A549 (cell line): ENCODE data around the gene TNIP3. TPM values are rescaled to one million over a fixed set of nuclear protein-coding genes. Genes with fewer than 3 reads are reported as not detected.

Experiments used
- ATAC-seq, 2 experiments: fragments of 200-7000 bp in 1 of 2; fragments of >200 bp in 1 of 2; cut with Nextera tagmentation in 1 of 2; cut with Tn5 transposase in 1 of 2; 3 replicates each; pipeline versions ENCODE4 v1.8.0 to v1.9.1; 2018 to 2020; ENCODE audit warnings: mild to moderate bottlenecking in 1 of 2, moderate library complexity in 1 of 2
- CTCF ChIA-PET: fragments of 300-600 bp; sonication (Branson Sonifier 250); formaldehyde crosslinking; extraction: SDS; loops from one replicate; lab custom pipeline; 2021; ENCODE audit warnings: antibody characterized with exemption, inconsistent platforms; lab: Yijun Ruan, JAX
- POLR2A ChIA-PET: fragments of 350-600 bp; formaldehyde crosslinking; extraction: SDS; loops from one replicate; lab custom pipeline; 2021; ENCODE audit warnings: antibody characterized with exemption, inconsistent platforms; lab: Yijun Ruan, JAX
- DNase-seq, 2 experiments: peaks; one replicate each; pipeline versions ENCODE4 v3.0.0 to v3.0.0-alpha.2; 2011 to 2016; ENCODE audit warnings: low read depth in 1 of 2, low spot score in 1 of 2
- FAIRE-seq: peaks from 2 replicates; lab custom pipeline; 2011; peaks lifted over from hg19 to GRCh38; lab: Jason Lieb, UNC
- H3K27ac ChIP-seq, 2 experiments: fragments of >200 bp; sonication (Bioruptor Twin); formaldehyde crosslinking; 3 replicates each; pipeline ENCODE4 v1.5.1; 2016 to 2017
- H3K4me1 ChIP-seq: fragments of >200 bp; sonication (Bioruptor Twin); formaldehyde crosslinking; 3 replicates; pipeline ENCODE4 v1.6.1; 2016
- H3K4me2 ChIP-seq: fragments of >200 bp; sonication (Bioruptor Twin); formaldehyde crosslinking; 3 replicates; pipeline ENCODE4 v1.6.1; 2016
- H3K4me3 ChIP-seq: fragments of >200 bp; sonication (Bioruptor Twin); formaldehyde crosslinking; 3 replicates; pipeline ENCODE4 v1.5.1; 2016
- H3K9me3 ChIP-seq: fragments of >200 bp; sonication (Bioruptor Twin); formaldehyde crosslinking; 3 replicates; pipeline ENCODE4 v1.6.1; 2016
- BHLHE40 ChIP-seq: IDR thresholded peaks from 2 replicates; pipeline ENCODE4 v1.6.1; 2012; ENCODE audit warnings: low read depth, low read length, inconsistent platforms
- CBX2 ChIP-seq: fragments of 200-600 bp; sonication (generic); IDR thresholded peaks from 2 replicates; pipeline ENCODE4 v1.6.1; 2016; ENCODE audit warnings: low read depth, mild to moderate bottlenecking, borderline replicate concordance
- CBX8 ChIP-seq: fragments of 200-600 bp; sonication (generic); IDR thresholded peaks from 2 replicates; pipeline ENCODE4 v1.6.1; 2016
- CEBPB ChIP-seq, 2 experiments: fragments of >200 bp in 1 of 2; sonication (Bioruptor Twin) in 1 of 2; formaldehyde crosslinking in 1 of 2; IDR thresholded peaks; 2 replicates each; pipeline ENCODE4 v1.6.1; 2012 to 2016
- EHF ChIP-seq: fragments of 250-450 bp; sonication (Bioruptor Pico); IDR thresholded peaks from 2 replicates; pipeline ENCODE4 v1.5.0; 2020; ENCODE audit warnings: mild to moderate bottlenecking
- ELK1 ChIP-seq: fragments of 150-350 bp; IDR thresholded peaks from 2 replicates; pipeline ENCODE4 v1.6.1; 2014; ENCODE audit warnings: low read depth, mild to moderate bottlenecking, low read length
- ESRRA ChIP-seq: fragments of 150-350 bp; IDR thresholded peaks from 2 replicates; pipeline ENCODE4 v1.6.1; 2014; ENCODE audit warnings: mild to moderate bottlenecking, low read length, borderline replicate concordance
- FOSB ChIP-seq: fragments of 250-450 bp; sonication (Bioruptor Pico); IDR thresholded peaks from 2 replicates; pipeline ENCODE4 v1.5.0; 2020; ENCODE audit warnings: mild to moderate bottlenecking, moderate library complexity
- FOSL2 ChIP-seq, 2 experiments: fragments of 450-650 bp in 1 of 2; fragments of >200 bp in 1 of 2; sonication (Bioruptor Twin) in 1 of 2; formaldehyde crosslinking; IDR thresholded peaks; 2 replicates each; pipeline versions ENCODE4 v1.5.0 to v1.6.1; 2016 to 2020; ENCODE audit warnings: mild to moderate bottlenecking in 1 of 2, moderate library complexity in 1 of 2
- HMGXB4 ChIP-seq: fragments of 250-450 bp; sonication (Bioruptor Pico); IDR thresholded peaks from 2 replicates; pipeline ENCODE4 v1.5.0; 2021; ENCODE audit warnings: mild to moderate bottlenecking, moderate library complexity, borderline replicate concordance
- HOXA7 ChIP-seq: fragments of 250-450 bp; sonication (Bioruptor Pico); IDR thresholded peaks from 2 replicates; pipeline ENCODE4 v1.5.0; 2020; ENCODE audit warnings: mild to moderate bottlenecking, moderate library complexity
- HOXB13 ChIP-seq: fragments of 250-450 bp; sonication (Bioruptor Pico); IDR thresholded peaks from 2 replicates; pipeline ENCODE4 v1.5.0; 2020; ENCODE audit warnings: low read depth, mild to moderate bottlenecking, moderate library complexity
- JUNB ChIP-seq: fragments of >200 bp; sonication (Bioruptor Twin); formaldehyde crosslinking; IDR thresholded peaks from 2 replicates; pipeline ENCODE4 v1.6.1; 2016
- MYC ChIP-seq: IDR thresholded peaks from 2 replicates; pipeline ENCODE4 v1.6.1; 2012; ENCODE audit warnings: mild to moderate bottlenecking, inconsistent platforms, low read length, improper control_type of control experiment, borderline replicate concordance
- NPAS2 ChIP-seq: fragments of 250-450 bp; sonication (Bioruptor Pico); IDR thresholded peaks from 2 replicates; pipeline ENCODE4 v1.8.0; 2022; ENCODE audit warnings: mild to moderate bottlenecking, moderate library complexity, borderline replicate concordance
- NR3C1 ChIP-seq: fragments of >200 bp; sonication (Bioruptor Twin); formaldehyde crosslinking; IDR thresholded peaks from 3 replicates; pipeline ENCODE4 v1.6.1; 2017
- PHF8 ChIP-seq: fragments of 200-600 bp; sonication (generic); IDR thresholded peaks from 2 replicates; pipeline ENCODE4 v1.6.1; 2016; ENCODE audit warnings: low read depth, mild to moderate bottlenecking, antibody characterized with exemption, moderate library complexity, borderline replicate concordance
- POLR2A ChIP-seq: IDR thresholded peaks from 2 replicates; pipeline ENCODE4 v1.6.1; 2012; ENCODE audit warnings: mild to moderate bottlenecking, low read length
- RAD21 ChIP-seq, 2 experiments: fragments of >200 bp in 1 of 2; sonication (Bioruptor Twin) in 1 of 2; formaldehyde crosslinking in 1 of 2; IDR thresholded peaks in 1 of 2; conservative IDR thresholded peaks in 1 of 2; 2 replicates in 1 of 2; 3 replicates in 1 of 2; pipeline ENCODE4 v1.6.1; 2012 to 2018; ENCODE audit warnings: inconsistent platforms in 1 of 2
- RARB ChIP-seq: fragments of 250-450 bp; sonication (Bioruptor Pico); IDR thresholded peaks from 2 replicates; pipeline ENCODE4 v1.8.0; 2021; ENCODE audit warnings: mild to moderate bottlenecking, moderate library complexity
- RCOR1 ChIP-seq: fragments of 150-350 bp; IDR thresholded peaks from 2 replicates; pipeline ENCODE4 v1.6.1; 2014; ENCODE audit warnings: antibody characterized with exemption, low read length, low read depth
- RFX5 ChIP-seq: fragments of 450-650 bp; IDR thresholded peaks from 2 replicates; pipeline ENCODE4 v1.7.1; 2014; ENCODE audit warnings: antibody characterized with exemption, mild to moderate bottlenecking, moderate library complexity
- SREBF2 ChIP-seq: fragments of 450-650 bp; IDR thresholded peaks from 2 replicates; pipeline ENCODE4 v1.6.1; 2014; ENCODE audit warnings: mild to moderate bottlenecking, moderate library complexity
- TFCP2L1 ChIP-seq: fragments of 250-450 bp; sonication (Bioruptor Pico); IDR thresholded peaks from 2 replicates; pipeline ENCODE4 v1.5.0; 2021; ENCODE audit warnings: mild to moderate bottlenecking
- TP53 ChIP-seq: fragments of 250-450 bp; sonication (Bioruptor Pico); IDR thresholded peaks from 2 replicates; pipeline ENCODE4 v1.5.0; 2021; ENCODE audit warnings: mild to moderate bottlenecking, moderate library complexity
- ZC3H11A ChIP-seq: fragments of 450-650 bp; IDR thresholded peaks from 2 replicates; pipeline ENCODE4 v1.6.1; 2014; ENCODE audit warnings: antibody characterized with exemption, mild to moderate bottlenecking
- WGBS: methylation state at CpG from one replicate; pipeline ENCODE4 v1.1.6; 2017; ENCODE audit errors: missing lambda C conversion rate; 5-methylcytosine and 5-hydroxymethylcytosine counted together
- polyA plus RNA-seq, 4 experiments: library from polyadenylated mRNA; depleted of rRNA in 3 of 4; stranded (reverse); fragments of >200 nt; fragmentation: RNase III in 1 of 4; extraction: RNeasy Plus Mini Kit Qiagen cat#74134 plus additional on column Dnase treatment in 1 of 4; gene quantifications; 2 replicates in 3 of 4; 3 replicates in 1 of 4; pipeline ENCODE4 v1.2.3, GENCODE V29; 2011 to 2017
- TF ChIP-seq, protein P1 (sequence below): IDR thresholded peaks from 2 replicates; pipeline ENCODE4 v1.6.1; 2012
- TF ChIP-seq, protein P2 (sequence below): fragments of 200-600 bp; sonication (generic); IDR thresholded peaks from 2 replicates; pipeline ENCODE4 v1.6.1; 2016; ENCODE audit warnings: antibody characterized with exemption, mild to moderate bottlenecking, moderate library complexity
- TF ChIP-seq, protein P3 (sequence below): fragments of 450-650 bp; IDR thresholded peaks from 2 replicates; pipeline ENCODE4 v1.6.1; 2014; ENCODE audit warnings: antibody characterized with exemption

The TNIP3 gene
- polyA plus RNA-seq, 2 of the 4 experiments (the other 2 are of a cell fraction) = 0.46 to 0.58 TPM

- no peak for TF ChIP-seq RFX5
- TF ChIP-seq, all 56 proteins: peak for 3
These were observed 28.4 kb upstream of the TNIP3 start (continued) for GRCh38 chr4:121192480-121192879.

GRCh38 chr4:121192013-121192412, 27.9 kb upstream of the TNIP3 start:
- WGBS = 10% methylated on average over 11 of the region's 11 CpGs
- ATAC-seq (no peak), DNase-seq (no peak), FAIRE-seq (no peak)
- Histone ChIP-seq H3K4me2 (peak overlapping the region; percentile 64), H3K4me3 (0 out of 3 replicates have a peak overlapping the region, but pooled peaks have one; percentile 8), H3K4me1 (no peaks in the 10 kb centered on the region), H3K27ac (no peak overlapping the region), H3K9me3 (no peaks in the 10 kb centered on the region)
- ChIA-PET CTCF (interaction anchor here (0.6 to 1.9 kb wide), 29 partner anchors 8 to 634 kb away, joined by 3 to 12 read pairs (median 3); no protein-coding TSS in a partner anchor), POLR2A (no interaction called here)
- TF ChIP-seq NPAS2 (CRISPR knock-in tag) = no peak
- TF ChIP-seq BHLHE40 = no peak
- no peak for TF ChIP-seq CEBPB (IDR thresholded peaks at IDR 0.05)
- TF ChIP-seq TP53 = no peak
- no peak for TF ChIP-seq HOXB13 (CRISPR knock-in tag)
- TF ChIP-seq ELK1 = no peak
- no peak for TF ChIP-seq HMGXB4 (CRISPR knock-in tag)
- TF ChIP-seq ESRRA = no peak
- TF ChIP-seq SREBF2 = no peak
- TF ChIP-seq FOSL2 (IDR thresholded peaks at IDR 0.05) = no peak
- TF ChIP-seq FOSL2 (CRISPR knock-in tag; IDR thresholded peaks at IDR 0.05) = no peak
- TF ChIP-seq RARB (CRISPR knock-in tag) = no peak
- no peak for TF ChIP-seq POLR2A
- TF ChIP-seq RCOR1 = no peak
- TF ChIP-seq MYC = no peak
- no peak for TF ChIP-seq NR3C1
- no peak for TF ChIP-seq FOSB (CRISPR knock-in tag)
- no peak for TF ChIP-seq TFCP2L1 (CRISPR knock-in tag)
- no peak for TF ChIP-seq EHF (CRISPR knock-in tag)
- TF ChIP-seq CBX8 = no peak

GRCh38 chr4:121191361-121191760, 27.2 kb upstream of the TNIP3 start:
- POLR2A ChIA-PET = no interaction called here
- no peak overlapping the region for H3K27ac ChIP-seq
- CTCF ChIA-PET = interaction anchor here (1.9 kb wide), 2 partner anchors 53 to 68 kb away, joined by 8 to 9 read pairs; no protein-coding TSS in a partner anchor
- TF ChIP-seq RAD21 (conservative IDR thresholded peaks at IDR 0.05 in 1 of 2, IDR thresholded peaks at IDR 0.05 in 1 of 2) = no peak
- TF ChIP-seq, protein P1, sequence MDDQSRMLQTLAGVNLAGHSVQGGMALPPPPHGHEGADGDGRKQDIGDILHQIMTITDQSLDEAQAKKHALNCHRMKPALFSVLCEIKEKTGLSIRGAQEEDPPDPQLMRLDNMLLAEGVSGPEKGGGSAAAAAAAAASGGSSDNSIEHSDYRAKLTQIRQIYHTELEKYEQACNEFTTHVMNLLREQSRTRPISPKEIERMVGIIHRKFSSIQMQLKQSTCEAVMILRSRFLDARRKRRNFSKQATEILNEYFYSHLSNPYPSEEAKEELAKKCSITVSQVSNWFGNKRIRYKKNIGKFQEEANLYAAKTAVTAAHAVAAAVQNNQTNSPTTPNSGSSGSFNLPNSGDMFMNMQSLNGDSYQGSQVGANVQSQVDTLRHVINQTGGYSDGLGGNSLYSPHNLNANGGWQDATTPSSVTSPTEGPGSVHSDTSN = no peak
- TF ChIP-seq NPAS2 (CRISPR knock-in tag) = no peak
- TF ChIP-seq HOXA7 (CRISPR knock-in tag) = no peak
- no peak for TF ChIP-seq CBX8
- no peak for TF ChIP-seq JUNB
- TF ChIP-seq NR3C1 = no peak
- TF ChIP-seq ZC3H11A = no peak
- no peak for TF ChIP-seq TFCP2L1 (CRISPR knock-in tag)
- no peak for TF ChIP-seq PHF8
- no peak for TF ChIP-seq TP53
- TF ChIP-seq, protein P2, sequence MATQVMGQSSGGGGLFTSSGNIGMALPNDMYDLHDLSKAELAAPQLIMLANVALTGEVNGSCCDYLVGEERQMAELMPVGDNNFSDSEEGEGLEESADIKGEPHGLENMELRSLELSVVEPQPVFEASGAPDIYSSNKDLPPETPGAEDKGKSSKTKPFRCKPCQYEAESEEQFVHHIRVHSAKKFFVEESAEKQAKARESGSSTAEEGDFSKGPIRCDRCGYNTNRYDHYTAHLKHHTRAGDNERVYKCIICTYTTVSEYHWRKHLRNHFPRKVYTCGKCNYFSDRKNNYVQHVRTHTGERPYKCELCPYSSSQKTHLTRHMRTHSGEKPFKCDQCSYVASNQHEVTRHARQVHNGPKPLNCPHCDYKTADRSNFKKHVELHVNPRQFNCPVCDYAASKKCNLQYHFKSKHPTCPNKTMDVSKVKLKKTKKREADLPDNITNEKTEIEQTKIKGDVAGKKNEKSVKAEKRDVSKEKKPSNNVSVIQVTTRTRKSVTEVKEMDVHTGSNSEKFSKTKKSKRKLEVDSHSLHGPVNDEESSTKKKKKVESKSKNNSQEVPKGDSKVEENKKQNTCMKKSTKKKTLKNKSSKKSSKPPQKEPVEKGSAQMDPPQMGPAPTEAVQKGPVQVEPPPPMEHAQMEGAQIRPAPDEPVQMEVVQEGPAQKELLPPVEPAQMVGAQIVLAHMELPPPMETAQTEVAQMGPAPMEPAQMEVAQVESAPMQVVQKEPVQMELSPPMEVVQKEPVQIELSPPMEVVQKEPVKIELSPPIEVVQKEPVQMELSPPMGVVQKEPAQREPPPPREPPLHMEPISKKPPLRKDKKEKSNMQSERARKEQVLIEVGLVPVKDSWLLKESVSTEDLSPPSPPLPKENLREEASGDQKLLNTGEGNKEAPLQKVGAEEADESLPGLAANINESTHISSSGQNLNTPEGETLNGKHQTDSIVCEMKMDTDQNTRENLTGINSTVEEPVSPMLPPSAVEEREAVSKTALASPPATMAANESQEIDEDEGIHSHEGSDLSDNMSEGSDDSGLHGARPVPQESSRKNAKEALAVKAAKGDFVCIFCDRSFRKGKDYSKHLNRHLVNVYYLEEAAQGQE = no peak
- TF ChIP-seq, protein P3, sequence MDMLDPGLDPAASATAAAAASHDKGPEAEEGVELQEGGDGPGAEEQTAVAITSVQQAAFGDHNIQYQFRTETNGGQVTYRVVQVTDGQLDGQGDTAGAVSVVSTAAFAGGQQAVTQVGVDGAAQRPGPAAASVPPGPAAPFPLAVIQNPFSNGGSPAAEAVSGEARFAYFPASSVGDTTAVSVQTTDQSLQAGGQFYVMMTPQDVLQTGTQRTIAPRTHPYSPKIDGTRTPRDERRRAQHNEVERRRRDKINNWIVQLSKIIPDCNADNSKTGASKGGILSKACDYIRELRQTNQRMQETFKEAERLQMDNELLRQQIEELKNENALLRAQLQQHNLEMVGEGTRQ = no peak
- no peak for TF ChIP-seq CBX2
- TF ChIP-seq HOXB13 (CRISPR knock-in tag) = no peak

More at GRCh38 chr4:121191361-121191760, 27.2 kb upstream of the TNIP3 start:
- DNase-seq (no peak), FAIRE-seq (no peak), ATAC-seq (no peak)
- H3K4me3 ChIP-seq = no peak overlapping the region
- no peaks in the 10 kb centered on the region for H3K4me1 ChIP-seq
- WGBS = 59% methylated on average over 1 of the region's 1 CpG
- no peak overlapping the region for H3K4me2 ChIP-seq
- no peaks in the 10 kb centered on the region for H3K9me3 ChIP-seq
